Gastroesophageal sphincter (tissue), 4 donors: Measurements from ENCODE around the gene ZBP1. TPM values are rescaled to one million over a fixed set of nuclear protein-coding genes. Genes with fewer than 3 reads are reported as not detected.

Experiments
- ATAC-seq: fragments of 150-250 bp; one replicate; pipeline ENCODE4 v1.9.1; 2016; ENCODE audit warnings: mild to moderate bottlenecking, moderate library complexity
- H3K27ac ChIP-seq, 4 donors: fragments of 200-600 bp; sonication (generic) in 3 of 4; 1 replicate in 3 of 4; 2 replicates in 1 of 4; pipeline ENCODE4 v1.5.1; 2016 to 2019
- H3K27me3 ChIP-seq: fragments of 200-600 bp; sonication (generic); one replicate; pipeline ENCODE4 v1.5.1; 2019
- H3K36me3 ChIP-seq, 2 donors: fragments of 200-600 bp; sonication (generic); one replicate each; pipeline ENCODE4 v1.5.1; 2019; ENCODE audit warnings: control low read depth in 1 of 2
- H3K4me1 ChIP-seq, 3 donors: fragments of 200-600 bp; sonication (generic); 1 replicate in 2 of 3; 2 replicates in 1 of 3; pipeline ENCODE4 v1.5.1; 2016 to 2019; ENCODE audit warnings: control low read depth in 2 of 3
- H3K4me3 ChIP-seq, 2 donors: fragments of 200-600 bp; sonication (generic); one replicate each; pipeline ENCODE4 v1.5.1; 2019; ENCODE audit warnings: mild to moderate bottlenecking in 1 of 2, moderate library complexity in 1 of 2
- H3K9me3 ChIP-seq, 3 donors: fragments of 200-600 bp; sonication (generic); one replicate each; pipeline ENCODE4 v1.5.1; 2017 to 2019; ENCODE audit warnings: control low read depth in 2 of 3
- CTCF ChIP-seq, 4 experiments: fragments of 200-600 bp in 2 of 4; fragments of 450-650 bp in 2 of 4; sonication (generic) in 1 of 4; IDR thresholded peaks; one replicate each; pipeline ENCODE4 v1.5.1; 2017 to 2019; ENCODE audit warnings: antibody characterized with exemption in 4 of 4, mild to moderate bottlenecking in 2 of 4, moderate library complexity in 2 of 4
- EP300 ChIP-seq: sonication (generic); formaldehyde crosslinking; IDR thresholded peaks from one replicate; pipeline ENCODE4 v1.6.1; 2017; ENCODE audit warnings: antibody characterized with exemption, mild to moderate bottlenecking
- POLR2A ChIP-seq, 2 donors: fragments of 450-650 bp; IDR thresholded peaks; one replicate each; pipeline ENCODE4 v1.6.1; 2017; ENCODE audit warnings: antibody characterized with exemption in 2 of 2, mild to moderate bottlenecking in 2 of 2, moderate library complexity in 1 of 2
- POLR2AphosphoS5 ChIP-seq: sonication (generic); formaldehyde crosslinking; IDR thresholded peaks from one replicate; pipeline ENCODE4 v1.6.1; 2017; ENCODE audit warnings: antibody characterized with exemption
- WGBS, 2 donors: methylation state at CpG; one replicate each; pipeline ENCODE4 v1.1.5; 2018; ENCODE audit warnings: low coverage in 1 of 2; 5-methylcytosine and 5-hydroxymethylcytosine counted together
- total RNA-seq, 4 donors: library from RNA; depleted of rRNA; stranded (reverse); fragments of >200 nt; gene quantifications; one replicate each; pipeline ENCODE4 v1.1.0, GENCODE V29; 2016

The ZBP1 gene
- total RNA-seq, 4 donors from 2014 or later = 0.08 to 0.32 TPM; not detected in 2

GRCh38 chr20:57663681-57664451 lies 43.6 kb upstream of the ZBP1 start:
- Histone ChIP-seq H3K4me1 (peaks cover 0 to 60% (median 6%) of the 10 kb centered on the region in 3 donors), H3K9me3 (no peaks in the 10 kb centered on the region), H3K36me3 (peaks cover 0 to 10% of the 10 kb centered on the region in 2 donors), H3K27ac (no peak overlapping the region), H3K4me3 (no peak overlapping the region), H3K27me3 (no peaks in the 10 kb centered on the region)
- TF ChIP-seq POLR2AphosphoS5 = no peak
- TF ChIP-seq EP300 = no peak
- TF ChIP-seq POLR2A (IDR thresholded peaks at IDR 0.05) = no peak
- no peak for TF ChIP-seq CTCF (IDR thresholded peaks at IDR 0.05)
- 100% methylated on average over 1 of the region's 27 CpGs; no CpG with 5 or more reads in 1 of the 2 donors for WGBS, 2 donors
- ATAC-seq = no peak

GRCh38 chr20:57663241-57663640 lies 43.0 kb upstream of the ZBP1 start:
- Histone ChIP-seq H3K27me3 (no peaks in the 10 kb centered on the region), H3K36me3 (peaks cover 0 to 16% of the 10 kb centered on the region in 2 donors), H3K4me3 (no peak overlapping the region), H3K27ac (peak overlapping the region in 1 of 4 donors; percentile 46), H3K9me3 (no peaks in the 10 kb centered on the region), H3K4me1 (peaks cover 0 to 55% (median 6%) of the 10 kb centered on the region in 3 donors)
- ATAC-seq = no peak
- TF ChIP-seq POLR2A (IDR thresholded peaks at IDR 0.05) = no peak
- no peak for TF ChIP-seq EP300
- TF ChIP-seq CTCF (IDR thresholded peaks at IDR 0.05) = no peak
- TF ChIP-seq POLR2AphosphoS5 = no peak
- no CpG with 5 or more reads among the region's 9 CpGs for WGBS, 2 donors

- H3K27ac ChIP-seq = peak overlapping the region in 1 of 4 donors; percentile 46
- no peak overlapping the region for H3K4me3 ChIP-seq
- 83% methylated on average over 7 of the region's 21 CpGs; no CpG with 5 or more reads in 1 of the 2 donors for WGBS, 2 donors
- ATAC-seq = no peak
- no peaks in the 10 kb centered on the region for H3K27me3 ChIP-seq
- TF ChIP-seq POLR2AphosphoS5 (no peak), POLR2A (IDR thresholded peaks at IDR 0.05) (no peak), CTCF (IDR thresholded peaks at IDR 0.05) (no peak), EP300 (no peak)
- H3K36me3 ChIP-seq = peaks cover 0 to 18% of the 10 kb centered on the region in 2 donors
- peaks cover 0 to 55% (median 6%) of the 10 kb centered on the region in 3 donors for H3K4me1 ChIP-seq
- H3K9me3 ChIP-seq = no peaks in the 10 kb centered on the region
Measured at GRCh38 chr20:57662456-57663240, 42.4 kb upstream of the ZBP1 start.

- WGBS, 2 donors = 90 to 94% methylated on average over 3 to 11 of the region's 26 CpGs
- peaks cover 0 to 26% of the 10 kb centered on the region in 2 donors for H3K36me3 ChIP-seq
- H3K27ac ChIP-seq = peak overlapping the region in 1 of 4 donors; percentile 39
- no peaks in the 10 kb centered on the region for H3K9me3 ChIP-seq
- H3K4me3 ChIP-seq = no peak overlapping the region
- TF ChIP-seq POLR2A (IDR thresholded peaks at IDR 0.05) (no peak), POLR2AphosphoS5 (no peak), CTCF (IDR thresholded peaks at IDR 0.05) (no peak), EP300 (no peak)
- H3K4me1 ChIP-seq = peaks cover 0 to 55% (median 6%) of the 10 kb centered on the region in 3 donors
- ATAC-seq = no peak
- H3K27me3 ChIP-seq = no peaks in the 10 kb centered on the region
Measured at GRCh38 chr20:57661746-57662455, 41.7 kb upstream of the ZBP1 start.
